Nephron progenitor cell (in vitro differentiated cells): ENCODE measurements around the gene NALCN.

ENCODE experiments used
- DNase-seq: peaks from one replicate; pipeline ENCODE4 v3.0.0; 2021
- H3K27ac Mint-ChIP-seq: 2 replicates; pipeline ENCODE4 v1.8.0; 2021; ENCODE audit warnings: mild to moderate bottlenecking, moderate library complexity, mixed read lengths
- H3K27me3 Mint-ChIP-seq: 2 replicates; pipeline ENCODE4 v1.8.0; 2021; ENCODE audit warnings: mild to moderate bottlenecking, low read depth, mixed read lengths; ENCODE audit not compliant: poor library complexity
- H3K36me3 Mint-ChIP-seq: 2 replicates; pipeline ENCODE4 v1.8.0; 2021; ENCODE audit warnings: low read depth, mixed read lengths
- H3K4me1 Mint-ChIP-seq: 2 replicates; pipeline ENCODE4 v1.8.0; 2021; ENCODE audit warnings: mixed read lengths
- H3K4me3 Mint-ChIP-seq: 2 replicates; pipeline ENCODE4 v1.8.0; 2021; ENCODE audit warnings: mild to moderate bottlenecking, moderate library complexity, mixed read lengths
- H3K9me3 Mint-ChIP-seq: 2 replicates; pipeline ENCODE4 v1.8.0; 2021; ENCODE audit warnings: mild to moderate bottlenecking, moderate library complexity, mixed read lengths
- TF ChIP-seq, protein P1 (sequence below): fragments of 200-600 bp; sonication (generic); IDR thresholded peaks from 2 replicates; pipeline ENCODE4 v1.5.0; 2021; ENCODE audit warnings: antibody characterized with exemption

The NALCN gene

GRCh38 chr13:101205408-101205807, 210.9 kb downstream of the NALCN start:
- Mint-ChIP-seq H3K27ac (no peak overlapping the region), H3K36me3 (no peaks in the 10 kb centered on the region), H3K9me3 (peaks cover 12% of the 10 kb centered on the region), H3K4me3 (no peak overlapping the region), H3K4me1 (no peaks in the 10 kb centered on the region), H3K27me3 (no peaks in the 10 kb centered on the region)
- no peak for DNase-seq
- TF ChIP-seq, protein P1, sequence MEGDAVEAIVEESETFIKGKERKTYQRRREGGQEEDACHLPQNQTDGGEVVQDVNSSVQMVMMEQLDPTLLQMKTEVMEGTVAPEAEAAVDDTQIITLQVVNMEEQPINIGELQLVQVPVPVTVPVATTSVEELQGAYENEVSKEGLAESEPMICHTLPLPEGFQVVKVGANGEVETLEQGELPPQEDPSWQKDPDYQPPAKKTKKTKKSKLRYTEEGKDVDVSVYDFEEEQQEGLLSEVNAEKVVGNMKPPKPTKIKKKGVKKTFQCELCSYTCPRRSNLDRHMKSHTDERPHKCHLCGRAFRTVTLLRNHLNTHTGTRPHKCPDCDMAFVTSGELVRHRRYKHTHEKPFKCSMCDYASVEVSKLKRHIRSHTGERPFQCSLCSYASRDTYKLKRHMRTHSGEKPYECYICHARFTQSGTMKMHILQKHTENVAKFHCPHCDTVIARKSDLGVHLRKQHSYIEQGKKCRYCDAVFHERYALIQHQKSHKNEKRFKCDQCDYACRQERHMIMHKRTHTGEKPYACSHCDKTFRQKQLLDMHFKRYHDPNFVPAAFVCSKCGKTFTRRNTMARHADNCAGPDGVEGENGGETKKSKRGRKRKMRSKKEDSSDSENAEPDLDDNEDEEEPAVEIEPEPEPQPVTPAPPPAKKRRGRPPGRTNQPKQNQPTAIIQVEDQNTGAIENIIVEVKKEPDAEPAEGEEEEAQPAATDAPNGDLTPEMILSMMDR, result no peak

DNA sequence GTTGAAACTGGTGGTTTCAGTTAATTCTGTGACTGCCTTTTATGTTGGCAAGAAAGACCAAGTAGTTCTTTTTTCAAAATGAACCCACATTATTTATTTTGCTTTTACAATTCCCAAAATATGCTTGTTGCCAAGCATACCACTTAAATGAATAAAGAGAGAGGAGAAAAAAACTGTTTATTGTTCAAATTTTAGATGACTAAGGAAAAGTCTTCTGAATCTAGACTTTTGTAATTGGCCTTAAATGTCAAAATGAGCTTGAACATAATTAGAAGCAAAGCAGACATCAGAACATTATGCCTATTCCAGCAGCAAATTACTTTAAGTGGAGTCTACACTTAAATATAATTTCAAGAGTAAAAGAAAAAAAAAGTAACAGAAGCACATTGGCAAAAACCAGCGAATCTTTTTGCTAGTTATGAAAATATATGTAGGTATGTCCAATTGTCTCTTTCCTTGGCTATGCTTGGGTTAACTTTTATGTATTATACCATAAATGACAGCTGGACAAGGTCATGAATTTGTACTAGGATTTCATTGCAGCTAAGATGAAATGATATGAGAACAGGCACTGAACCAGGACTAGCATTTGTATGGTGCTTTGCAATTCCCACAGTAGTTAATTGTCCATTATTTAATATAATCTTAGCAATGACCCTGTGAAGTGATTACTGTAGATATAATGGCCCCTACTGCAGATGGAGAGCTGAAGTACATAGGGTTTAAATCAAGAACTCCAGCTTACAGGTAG, 211.9 kb downstream of the NALCN start:
- no peak overlapping the region for H3K27ac Mint-ChIP-seq
- TF ChIP-seq, protein P1, result no peak
- DNase-seq, result no peak
- H3K9me3 Mint-ChIP-seq, result peaks cover 12% of the 10 kb centered on the region
- H3K36me3 Mint-ChIP-seq, result no peaks in the 10 kb centered on the region
- peaks cover 4% of the 10 kb centered on the region for H3K27me3 Mint-ChIP-seq
- no peak overlapping the region for H3K4me3 Mint-ChIP-seq
- no peaks in the 10 kb centered on the region for H3K4me1 Mint-ChIP-seq

DNA sequence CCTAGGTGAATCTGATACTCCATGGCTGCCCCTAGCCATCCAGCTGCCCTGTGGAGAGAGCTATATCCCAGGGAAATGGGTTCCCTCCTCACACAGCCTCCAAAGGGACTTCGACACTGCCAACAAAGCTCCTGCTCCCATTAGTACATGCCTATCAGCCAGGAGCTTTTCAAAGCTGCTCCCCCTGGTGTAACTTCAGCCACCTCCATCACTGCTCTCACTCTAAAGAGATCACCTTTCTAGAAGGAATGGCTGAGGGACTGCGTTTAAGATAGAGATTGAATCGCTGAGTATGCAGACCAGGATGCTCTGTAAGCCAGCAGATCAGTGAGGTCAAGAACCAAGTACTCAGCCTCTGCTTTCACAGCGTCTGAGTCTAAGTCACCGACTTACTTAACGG, 213.7 kb downstream of the NALCN start:
- H3K36me3 Mint-ChIP-seq, result no peaks in the 10 kb centered on the region
- H3K27ac Mint-ChIP-seq, result no peak overlapping the region
- H3K4me1 Mint-ChIP-seq, result no peaks in the 10 kb centered on the region
- no peak overlapping the region for H3K4me3 Mint-ChIP-seq
- TF ChIP-seq, protein P1, result no peak
- H3K27me3 Mint-ChIP-seq, result peaks cover 4% of the 10 kb centered on the region
- no peak for DNase-seq
- H3K9me3 Mint-ChIP-seq, result peaks cover 3% of the 10 kb centered on the region

GRCh38 chr13:101190976-101191375, 225.3 kb downstream of the NALCN start:
- H3K4me3 Mint-ChIP-seq, result no peak overlapping the region
- no peaks in the 10 kb centered on the region for H3K9me3 Mint-ChIP-seq
- no peaks in the 10 kb centered on the region for H3K36me3 Mint-ChIP-seq
- no peaks in the 10 kb centered on the region for H3K27me3 Mint-ChIP-seq
- no peak for DNase-seq
- H3K27ac Mint-ChIP-seq, result no peak overlapping the region
- H3K4me1 Mint-ChIP-seq, result no peaks in the 10 kb centered on the region
- TF ChIP-seq, protein P1, result no peak

- no peak for DNase-seq
- Mint-ChIP-seq H3K27me3 (no peaks in the 10 kb centered on the region), H3K36me3 (no peaks in the 10 kb centered on the region), H3K4me3 (no peak overlapping the region), H3K4me1 (no peaks in the 10 kb centered on the region), H3K27ac (no peak overlapping the region), H3K9me3 (no peaks in the 10 kb centered on the region)
- TF ChIP-seq, protein P1, result no peak
These were observed 226.0 kb downstream of the NALCN start for GRCh38 chr13:101190337-101190736.

DNA sequence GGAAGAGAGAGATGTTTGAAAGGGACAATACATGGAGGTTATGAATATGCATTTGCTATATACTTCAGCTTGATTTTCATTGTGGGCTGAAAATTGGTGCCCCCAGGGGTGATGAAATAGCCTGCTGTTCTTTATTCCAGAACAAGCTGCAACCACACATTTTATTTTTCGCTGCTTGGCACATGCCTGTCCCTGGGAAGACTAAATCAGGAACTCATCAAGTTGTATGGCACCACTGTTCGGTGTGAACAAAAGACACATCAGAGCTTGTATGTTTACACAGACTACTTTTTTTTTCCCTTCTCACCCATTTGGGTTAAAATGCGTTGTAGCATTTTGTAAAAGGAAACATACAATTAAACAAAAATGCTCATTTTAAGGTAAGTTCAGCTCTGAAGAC, 230.7 kb downstream of the NALCN start:
- no peak overlapping the region for H3K4me3 Mint-ChIP-seq
- no peaks in the 10 kb centered on the region for H3K4me1 Mint-ChIP-seq
- no peaks in the 10 kb centered on the region for H3K27me3 Mint-ChIP-seq
- DNase-seq, result no peak
- no peak overlapping the region for H3K27ac Mint-ChIP-seq
- no peaks in the 10 kb centered on the region for H3K36me3 Mint-ChIP-seq
- no peaks in the 10 kb centered on the region for H3K9me3 Mint-ChIP-seq
- TF ChIP-seq, protein P1, result no peak
